Retinal pigment epithelial cell (primary cell): ENCODE measurements around the gene GLRX2.
A peak's percentile ranks its signal among the peaks of the same experiment; 100 is the strongest.

ENCODE experiments used
- DNase-seq: peaks from one replicate; pipeline ENCODE4 v3.0.0-alpha.2; 2010; ENCODE audit warnings: low read depth
- H3K4me3 ChIP-seq: 2 replicates; pipeline ENCODE4 v1.5.1; 2011; ENCODE audit warnings: mild to moderate bottlenecking, low read length, control low read depth, moderate library complexity
- CTCF ChIP-seq: conservative IDR thresholded peaks from 2 replicates; pipeline ENCODE4 v1.5.1; 2011; ENCODE audit warnings: low read depth, low read length, control low read depth, inconsistent platforms

The GLRX2 gene

GRCh38 chr1:193111641-193112090 lies 6.5 kb upstream of the GLRX2 start:
- H3K4me3 ChIP-seq: no peak overlapping the region
- TF ChIP-seq CTCF: no peak
- peak; percentile 54 for DNase-seq

GRCh38 chr1:193110864-193111263 lies 5.7 kb upstream of the GLRX2 start:
- no peak for TF ChIP-seq CTCF
- DNase-seq: no peak
- no peak overlapping the region for H3K4me3 ChIP-seq

- H3K4me3 ChIP-seq: no peak overlapping the region
- DNase-seq: no peak
- no peak for TF ChIP-seq CTCF
Observed at GRCh38 chr1:193110246-193110645, 5.0 kb upstream of the GLRX2 start.

GRCh38 chr1:193109619-193110018 lies 4.4 kb upstream of the GLRX2 start:
- TF ChIP-seq CTCF: no peak
- H3K4me3 ChIP-seq: no peak overlapping the region
- DNase-seq: no peak

GRCh38 chr1:193108471-193108870 lies 3.3 kb upstream of the GLRX2 start:
- no peak for TF ChIP-seq CTCF
- no peak overlapping the region for H3K4me3 ChIP-seq
- DNase-seq: no peak

- H3K4me3 ChIP-seq: peak overlapping the region; percentile 72
- DNase-seq: no peak
- TF ChIP-seq CTCF: no peak
Observed at GRCh38 chr1:193105821-193106177, 585 bp upstream of the GLRX2 start.

GRCh38 chr1:193104502-193104906 lies 710 bp downstream of the GLRX2 start:
- no peak for TF ChIP-seq CTCF
- DNase-seq: no peak

More at GRCh38 chr1:193104502-193104906, 710 bp downstream of the GLRX2 start:
- H3K4me3 ChIP-seq: peak overlapping the region; percentile 72
